SJSA1 (cell line): Measurements from ENCODE around the gene ABCA13. TPM values are rescaled to one million over a fixed set of nuclear protein-coding genes. Genes with fewer than 3 reads are reported as not detected.
A peak's percentile ranks its signal among the peaks of the same experiment; 100 is the strongest.

Experiments
- DNase-seq, 2 experiments: peaks; one replicate each; pipeline ENCODE4 v3.0.0-alpha.2; 2015 to 2020; ENCODE audit warnings: low spot score in 2 of 2, low read depth in 1 of 2
- H3K27ac ChIP-seq: fragments of 250-450 bp; sonication (Bioruptor Pico); 2 replicates; pipeline ENCODE4 v1.5.1; 2020; ENCODE audit warnings: mild to moderate bottlenecking, moderate library complexity
- H3K27me3 ChIP-seq: fragments of 250-450 bp; sonication (Bioruptor Pico); replicated peaks from 2 replicates; pipeline ENCODE4 v1.5.1; 2020; ENCODE audit warnings: mild to moderate bottlenecking, moderate library complexity
- H3K36me3 ChIP-seq: fragments of 250-450 bp; sonication (Bioruptor Pico); 2 replicates; pipeline ENCODE4 v1.5.1; 2020; ENCODE audit warnings: mild to moderate bottlenecking
- H3K4me1 ChIP-seq: fragments of 250-450 bp; sonication (Bioruptor Pico); replicated peaks from 2 replicates; pipeline ENCODE4 v1.6.1; 2021; ENCODE audit warnings: mild to moderate bottlenecking
- H3K4me3 ChIP-seq: fragments of 250-450 bp; sonication (Bioruptor Pico); 2 replicates; pipeline ENCODE4 v1.5.1; 2020; ENCODE audit warnings: mild to moderate bottlenecking
- H3K9me3 ChIP-seq: fragments of 250-450 bp; sonication (Bioruptor Pico); replicated peaks from 2 replicates; pipeline ENCODE4 v1.5.1; 2020; ENCODE audit warnings: mild to moderate bottlenecking
- total RNA-seq: library from RNA; depleted of rRNA; stranded (reverse); fragments of >200 nt; shearing (Covaris generic); gene quantifications from 2 replicates; pipeline ENCODE4 v1.2.3, GENCODE V29; 2014

Gene ABCA13
- total RNA-seq, 1 experiment from 2014 or later, result 6.7 TPM

DNA sequence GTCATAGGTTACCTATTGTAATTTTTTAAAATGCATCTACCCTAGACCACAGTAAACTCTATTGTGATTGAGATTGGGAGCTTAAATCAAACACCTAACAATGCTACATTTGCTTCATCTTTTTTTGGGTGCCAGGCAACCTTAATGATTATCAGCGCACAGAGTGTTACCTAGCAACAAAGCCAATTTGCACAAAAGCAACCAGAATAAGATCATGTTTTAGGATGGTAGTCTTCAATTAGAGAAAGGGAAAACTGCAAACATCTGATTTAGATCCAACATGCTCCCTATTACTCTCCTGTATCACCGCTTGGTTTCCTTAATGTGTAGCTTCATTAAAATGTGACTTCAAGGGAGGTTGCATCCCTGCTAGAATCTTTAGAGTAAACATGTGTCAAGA is 226.9 kb downstream of the ABCA13 start:
- Histone ChIP-seq H3K4me3 (no peak overlapping the region), H3K36me3 (no peaks in the 10 kb centered on the region), H3K27ac (no peak overlapping the region), H3K9me3 (no peaks in the 10 kb centered on the region), H3K27me3 (no peaks in the 10 kb centered on the region), H3K4me1 (no peaks in the 10 kb centered on the region)
- DNase-seq, result no peak

DNA sequence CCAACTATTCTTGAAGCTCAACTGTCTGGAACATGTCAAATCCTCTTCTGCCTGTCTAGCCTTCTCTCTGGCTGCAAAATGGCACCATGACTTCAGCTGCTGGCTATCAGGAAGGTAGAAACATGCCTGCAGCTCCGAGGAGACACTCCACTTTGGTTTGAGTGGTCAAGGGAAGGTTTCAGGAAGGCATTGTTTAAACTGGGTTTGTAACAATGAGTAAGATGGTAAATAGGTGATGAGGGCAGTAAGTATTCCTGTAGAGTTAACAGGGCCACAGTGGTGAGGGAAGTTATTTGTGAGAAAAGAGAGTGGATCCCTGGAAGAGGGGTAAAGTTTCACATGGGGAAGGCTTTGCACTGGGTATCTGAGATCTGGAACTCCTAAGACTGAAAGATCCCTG is 231.5 kb downstream of the ABCA13 start:
- no peak for DNase-seq

GRCh38 chr7:48408731-48409130 is 237.5 kb downstream of the ABCA13 start:
- Histone ChIP-seq H3K9me3 (0 out of 2 replicates have a peak, but pooled peaks cover 2% of the 10 kb centered on the region), H3K27ac (no peak overlapping the region), H3K4me3 (no peak overlapping the region), H3K36me3 (no peaks in the 10 kb centered on the region), H3K4me1 (no peaks in the 10 kb centered on the region), H3K27me3 (no peaks in the 10 kb centered on the region)
- DNase-seq, result no peak

More for the DNA sequence above, 231.5 kb downstream of the ABCA13 start:
- H3K9me3 ChIP-seq, result no peaks in the 10 kb centered on the region
- H3K36me3 ChIP-seq, result no peaks in the 10 kb centered on the region
- H3K27ac ChIP-seq, result no peak overlapping the region
- H3K4me3 ChIP-seq, result no peak overlapping the region
- no peaks in the 10 kb centered on the region for H3K27me3 ChIP-seq
- H3K4me1 ChIP-seq, result no peaks in the 10 kb centered on the region

GRCh38 chr7:48411619-48412018 is 240.4 kb downstream of the ABCA13 start:
- Histone ChIP-seq H3K4me1 (no peaks in the 10 kb centered on the region), H3K4me3 (no peak overlapping the region), H3K27ac (no peak overlapping the region), H3K9me3 (0 out of 2 replicates have a peak, but pooled peaks cover 2% of the 10 kb centered on the region), H3K27me3 (no peaks in the 10 kb centered on the region), H3K36me3 (no peaks in the 10 kb centered on the region)
- DNase-seq, result no peak

DNA sequence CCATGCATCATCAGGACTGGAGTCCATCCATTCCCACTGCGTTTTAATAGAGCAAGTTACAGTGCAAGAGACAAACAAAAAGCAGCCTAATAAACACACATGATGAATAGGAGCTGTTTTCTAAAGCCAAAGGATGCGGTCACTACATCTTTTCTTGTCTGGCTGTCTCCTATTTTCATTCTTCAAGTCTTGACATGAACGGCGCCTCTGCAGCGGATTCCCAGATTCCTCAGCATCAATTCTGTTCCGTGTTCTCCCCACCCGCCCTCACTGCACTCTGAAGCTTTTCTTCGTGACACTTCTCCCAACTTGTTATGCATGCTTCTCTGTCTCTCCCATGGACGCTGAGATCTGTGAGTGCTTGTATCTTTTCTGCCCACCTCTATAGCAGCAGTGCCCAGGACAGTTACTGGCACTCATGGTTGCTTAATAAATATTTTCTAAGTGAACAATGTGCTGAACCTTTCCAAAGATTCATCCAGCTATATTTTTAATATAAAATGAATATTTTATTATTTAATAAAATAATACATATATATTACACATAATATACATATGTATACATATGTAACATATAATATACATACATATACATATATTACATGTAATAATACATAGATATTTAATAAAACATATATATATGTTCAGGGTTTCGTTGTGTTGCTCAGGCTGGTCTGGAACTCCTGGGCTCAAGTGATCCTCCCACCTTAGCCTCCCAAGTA is 242.9 kb downstream of the ABCA13 start:
- no peaks in the 10 kb centered on the region for H3K9me3 ChIP-seq
- H3K36me3 ChIP-seq, result no peaks in the 10 kb centered on the region
- H3K27ac ChIP-seq, result no peak overlapping the region
- H3K4me1 ChIP-seq, result no peaks in the 10 kb centered on the region
- DNase-seq, result no peak
- H3K27me3 ChIP-seq, result no peaks in the 10 kb centered on the region
- H3K4me3 ChIP-seq, result no peak overlapping the region

GRCh38 chr7:48416327-48416908 is 245.2 kb downstream of the ABCA13 start:
- Histone ChIP-seq H3K4me3 (no peak overlapping the region), H3K27me3 (no peaks in the 10 kb centered on the region), H3K9me3 (no peaks in the 10 kb centered on the region), H3K27ac (no peak overlapping the region), H3K36me3 (no peaks in the 10 kb centered on the region), H3K4me1 (peaks cover 8% of the 10 kb centered on the region)
- no peak for DNase-seq

DNA sequence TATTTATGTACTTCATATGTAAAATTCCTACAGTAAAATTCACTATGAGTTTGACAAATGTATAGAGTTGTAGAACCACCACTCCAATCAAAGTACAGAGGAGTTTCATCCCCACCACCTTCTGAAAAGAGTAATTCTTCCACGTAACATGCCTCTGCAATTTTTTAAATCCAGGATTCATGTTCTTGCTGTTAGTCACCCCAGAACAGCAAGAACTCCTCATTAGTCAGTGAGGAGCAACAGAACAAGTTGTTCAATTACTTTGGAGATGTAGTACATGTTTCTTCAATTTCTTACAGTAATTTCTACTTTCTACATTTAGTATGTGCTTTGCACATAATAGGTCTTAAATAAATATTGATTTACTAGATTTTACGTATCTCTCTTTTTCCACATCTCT is 248.1 kb downstream of the ABCA13 start:
- Histone ChIP-seq H3K27ac (no peak overlapping the region), H3K27me3 (no peaks in the 10 kb centered on the region), H3K4me1 (peaks cover 21% of the 10 kb centered on the region), H3K4me3 (no peak overlapping the region), H3K9me3 (no peaks in the 10 kb centered on the region), H3K36me3 (no peaks in the 10 kb centered on the region)
- no peak for DNase-seq

DNA sequence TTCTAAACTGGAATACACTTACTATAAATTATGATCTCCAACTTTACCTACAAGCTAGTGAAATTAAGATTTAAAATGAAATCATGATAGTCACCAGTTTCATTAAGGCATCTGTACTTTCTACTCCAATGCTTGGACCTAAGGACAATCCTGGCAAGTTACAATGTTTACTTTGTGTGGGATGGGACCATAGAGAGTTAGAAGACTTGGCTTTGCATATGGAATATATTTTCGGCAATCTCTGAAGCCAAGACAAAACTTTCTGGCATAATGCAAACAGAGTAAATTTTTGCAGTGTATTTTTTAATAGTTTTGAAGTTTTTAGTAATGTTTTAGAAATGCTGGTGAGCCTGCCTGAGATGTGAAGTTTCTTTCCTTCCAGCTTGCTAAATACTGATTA is 248.9 kb downstream of the ABCA13 start:
- Histone ChIP-seq H3K27ac (no peak overlapping the region), H3K36me3 (no peaks in the 10 kb centered on the region), H3K27me3 (no peaks in the 10 kb centered on the region), H3K9me3 (no peaks in the 10 kb centered on the region), H3K4me1 (peaks cover 21% of the 10 kb centered on the region), H3K4me3 (no peak overlapping the region)
- no peak for DNase-seq

GRCh38 chr7:48421357-48421756 is 250.1 kb downstream of the ABCA13 start:
- Histone ChIP-seq H3K27me3 (no peaks in the 10 kb centered on the region), H3K4me1 (peaks cover 23% of the 10 kb centered on the region), H3K27ac (peak overlapping the region; percentile 93), H3K36me3 (no peaks in the 10 kb centered on the region), H3K9me3 (no peaks in the 10 kb centered on the region), H3K4me3 (no peak overlapping the region)
- DNase-seq, result peak; percentile 58 to 82

- no peaks in the 10 kb centered on the region for H3K9me3 ChIP-seq
- DNase-seq, result peak in 1 of 2 experiments; percentile 22
- H3K27me3 ChIP-seq, result no peaks in the 10 kb centered on the region
- no peak overlapping the region for H3K4me3 ChIP-seq
- H3K36me3 ChIP-seq, result no peaks in the 10 kb centered on the region
- H3K4me1 ChIP-seq, result peaks cover 48% of the 10 kb centered on the region
- H3K27ac ChIP-seq, result no peak overlapping the region
Observed at GRCh38 chr7:48424731-48425130, 253.5 kb downstream of the ABCA13 start.

DNA sequence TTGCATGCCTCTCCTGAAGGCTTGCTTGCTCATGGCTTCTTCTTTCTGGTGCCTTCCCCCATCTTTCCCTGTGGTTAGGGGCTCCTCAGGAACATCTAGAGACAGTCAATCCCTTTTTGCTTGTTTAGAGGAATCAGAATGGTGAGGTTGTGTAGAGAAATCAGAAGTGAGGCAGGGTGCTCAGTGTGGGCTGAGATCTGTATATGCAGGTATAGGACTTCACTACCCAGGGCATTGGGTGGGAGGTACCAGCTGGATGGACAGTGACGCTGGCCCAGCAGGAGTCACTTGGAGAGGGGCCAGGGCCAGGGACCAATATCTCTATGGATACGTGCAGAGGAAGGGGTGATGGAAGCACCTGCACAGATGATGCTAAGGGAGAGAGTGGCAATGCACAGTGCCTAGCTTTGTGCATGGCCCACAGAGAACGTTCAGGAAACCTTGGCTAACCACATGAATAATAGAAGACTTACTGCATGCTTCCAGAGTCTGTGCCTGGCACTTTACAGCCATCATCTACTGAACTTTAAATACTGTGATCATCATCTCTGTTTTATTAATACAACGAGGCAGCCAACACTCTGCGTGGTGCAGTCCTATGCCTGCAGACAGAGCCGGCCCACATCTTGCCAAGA is 255.2 kb downstream of the ABCA13 start:
- no peaks in the 10 kb centered on the region for H3K36me3 ChIP-seq
- H3K4me1 ChIP-seq, result peaks cover 40% of the 10 kb centered on the region
- H3K27ac ChIP-seq, result peak overlapping the region; percentile 82
- H3K27me3 ChIP-seq, result no peaks in the 10 kb centered on the region
- H3K4me3 ChIP-seq, result no peak overlapping the region
- H3K9me3 ChIP-seq, result no peaks in the 10 kb centered on the region
- DNase-seq, result no peak

DNA sequence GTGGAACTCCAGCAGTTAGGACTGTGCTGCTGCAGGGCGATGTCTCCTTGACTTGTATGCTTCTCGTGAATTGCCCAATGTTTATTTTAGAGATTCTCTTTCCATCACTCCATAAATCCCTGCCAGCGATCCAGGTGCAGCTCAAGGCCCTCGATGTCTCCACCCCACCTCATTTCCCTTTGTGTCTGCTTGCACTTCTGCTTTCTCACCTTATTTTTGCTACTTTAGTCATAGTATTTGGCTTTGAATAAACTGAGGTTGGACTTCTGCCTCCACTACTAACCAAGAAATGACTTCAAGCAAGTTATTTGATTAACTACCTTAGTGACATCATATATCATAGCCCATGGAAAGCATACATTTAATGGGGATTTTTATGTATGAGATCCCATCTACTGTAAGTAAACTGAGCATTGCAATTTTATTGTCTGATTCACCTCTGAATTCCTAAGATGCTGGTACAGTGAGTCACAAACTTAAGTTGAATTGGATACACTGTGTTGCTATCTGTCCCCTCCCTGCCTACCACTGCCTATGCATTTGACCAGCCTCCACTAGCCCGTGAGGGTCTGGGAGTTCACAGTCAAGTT is 255.8 kb downstream of the ABCA13 start:
- Histone ChIP-seq H3K27ac (peak overlapping the region; percentile 82), H3K9me3 (no peaks in the 10 kb centered on the region), H3K4me1 (peaks cover 34% of the 10 kb centered on the region), H3K27me3 (no peaks in the 10 kb centered on the region), H3K4me3 (no peak overlapping the region), H3K36me3 (no peaks in the 10 kb centered on the region)
- DNase-seq, result peak; percentile 71 to 73

- Histone ChIP-seq H3K9me3 (no peaks in the 10 kb centered on the region), H3K4me3 (no peak overlapping the region), H3K27me3 (no peaks in the 10 kb centered on the region), H3K27ac (peak overlapping the region; percentile 82), H3K36me3 (no peaks in the 10 kb centered on the region), H3K4me1 (peaks cover 28% of the 10 kb centered on the region)
- no peak for DNase-seq
Observed at GRCh38 chr7:48427671-48428070, 256.4 kb downstream of the ABCA13 start.

DNA sequence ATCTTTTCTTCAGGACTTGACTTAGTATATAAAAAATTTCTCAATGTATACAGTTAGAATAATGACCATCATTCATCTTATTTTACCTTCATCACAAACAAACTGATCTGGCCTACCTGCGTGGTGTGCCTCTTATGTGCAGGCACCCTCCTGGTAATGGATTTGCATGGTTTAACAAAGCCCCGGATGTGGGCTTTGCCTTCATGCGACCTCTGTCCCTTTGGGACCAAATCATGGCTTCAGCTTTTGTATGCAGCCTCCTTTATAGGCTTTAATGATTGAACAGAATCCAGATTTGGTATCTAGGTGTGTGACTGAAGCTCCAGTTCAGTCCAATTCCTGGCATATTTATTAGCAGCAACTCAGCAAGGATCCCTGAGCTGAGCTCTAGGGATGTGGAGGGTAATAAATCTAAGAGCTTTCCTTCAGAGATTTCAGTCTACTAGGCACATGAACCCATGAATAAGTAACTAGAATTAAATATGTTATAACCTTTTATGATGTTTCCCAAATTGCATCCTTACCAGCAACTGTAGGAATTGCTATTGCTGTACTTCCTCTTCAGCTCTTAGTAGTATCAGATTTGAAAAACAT is 256.9 kb downstream of the ABCA13 start:
- H3K36me3 ChIP-seq, result no peaks in the 10 kb centered on the region
- H3K27me3 ChIP-seq, result no peaks in the 10 kb centered on the region

More for the DNA sequence above, 256.9 kb downstream of the ABCA13 start:
- peaks cover 28% of the 10 kb centered on the region for H3K4me1 ChIP-seq
- peak overlapping the region; percentile 82 for H3K27ac ChIP-seq
- no peak overlapping the region for H3K4me3 ChIP-seq
- no peak for DNase-seq
- no peaks in the 10 kb centered on the region for H3K9me3 ChIP-seq
